ENCODE results near the gene RFC4. TPM values are rescaled to one million over a fixed set of nuclear protein-coding genes. Genes with fewer than 3 reads are reported as not detected.

RFC4 gene
- total RNA-seq, 2 experiments from 2014 or later = 114 to 118 TPM

DNA sequence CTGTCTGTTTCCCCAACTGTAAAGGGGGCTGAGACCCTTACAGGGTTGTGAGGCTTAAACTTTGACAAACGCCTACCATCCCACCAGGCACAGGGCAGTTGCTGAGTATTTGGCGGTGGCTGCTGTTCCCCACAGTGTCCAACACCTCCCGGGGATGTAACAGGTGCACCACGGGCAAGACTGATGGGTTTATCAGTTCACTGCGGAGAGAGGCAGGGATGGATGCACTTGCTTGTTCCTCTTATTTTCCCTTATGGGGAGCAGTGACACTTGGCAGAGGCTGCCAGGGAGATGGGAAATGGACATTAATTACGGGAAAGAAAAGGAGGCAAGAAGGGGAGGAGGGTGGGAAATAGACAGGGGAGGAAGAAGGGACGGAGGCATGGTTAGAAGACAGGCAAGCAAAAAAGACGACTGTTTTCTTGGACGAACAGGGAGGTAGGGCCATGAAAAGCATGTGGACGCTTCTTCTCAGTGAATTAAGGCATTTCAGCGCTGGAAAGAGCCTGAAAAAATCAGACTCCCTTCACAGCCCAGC is 19.7 kb upstream of the RFC4 start:
- Histone ChIP-seq H4K20me1 (ENCODE audit: insufficient read depth, low read length) (no peaks in the 10 kb centered on the region), H3K9me3 (ENCODE audit: low read length) (no peaks in the 10 kb centered on the region), H3K4me1 (ENCODE audit: insufficient read depth, low read length, poor library complexity, severe bottlenecking) (peaks cover 20% of the 10 kb centered on the region), H3K9me2 (ENCODE audit: insufficient read depth, low read length) (no peaks in the 10 kb centered on the region), H3K4me3 (ENCODE audit: low read depth, low read length, poor library complexity, severe bottlenecking) (peak overlapping the region; percentile 80), H3K79me2 (ENCODE audit: insufficient read depth, low read depth, low read length) (no peaks in the 10 kb centered on the region), H2AFZ (ENCODE audit: low read length) (no peak overlapping the region), H3K27ac (ENCODE audit: low read depth, low read length, poor library complexity, severe bottlenecking) (no peak overlapping the region), H3K4me2 (ENCODE audit: low read length) (peak overlapping the region; percentile 100), H3K36me3 (ENCODE audit: insufficient read depth, low read length) (no peaks in the 10 kb centered on the region)
- CTCF ChIA-PET (ENCODE audit: unreplicated experiment) = no interaction called here
- TF ChIP-seq CTCF (conservative IDR thresholded peaks at IDR 0.05; ENCODE audit: low read length) (no peak), EZH2phosphoT487 (IDR thresholded peaks at IDR 0.05; ENCODE audit: borderline replicate concordance, low read depth, low read length) (no peak)
- intact Hi-C loops (cut with micrococcal nuclease; ENCODE audit: unreplicated experiment) = no loop called here
- BruUV-seq (replicated peaks) = no TSS peak
- DNase-seq (ENCODE audit: low spot score) = peak; percentile 30
- POLR2A ChIA-PET = no interaction called here

DNA sequence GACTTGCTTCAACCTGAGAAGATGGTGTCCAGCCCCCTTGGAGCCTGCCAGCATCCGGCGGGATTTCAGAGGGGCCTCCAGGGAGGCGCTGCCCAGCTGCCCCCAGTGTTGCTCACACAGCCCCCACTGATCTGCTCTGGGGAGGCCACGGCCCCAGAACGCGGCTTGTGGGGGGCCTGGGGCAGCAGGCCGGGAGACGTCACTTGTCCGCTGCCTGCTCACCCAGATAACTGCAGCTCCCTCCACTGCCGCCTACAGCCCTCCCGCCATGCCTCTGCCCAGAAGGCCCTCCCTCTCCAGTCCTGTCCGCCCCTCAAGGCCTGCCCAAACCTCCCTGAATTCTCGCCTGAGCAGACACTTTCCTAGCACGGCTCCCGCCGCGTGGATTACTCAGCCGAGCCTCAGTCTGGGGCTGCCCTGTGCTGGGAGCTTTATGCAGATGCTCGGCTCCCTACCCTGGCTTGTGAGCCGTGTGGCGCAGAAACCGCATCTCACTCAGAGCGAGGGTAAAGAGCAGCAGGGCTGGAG is 19.1 kb upstream of the RFC4 start:
- H3K79me2 ChIP-seq (ENCODE audit: insufficient read depth, low read depth, low read length) = no peaks in the 10 kb centered on the region
- intact Hi-C loops (cut with micrococcal nuclease; ENCODE audit: unreplicated experiment) = no loop called here
- DNase-seq (ENCODE audit: low spot score) = peak; percentile 32
- H3K36me3 ChIP-seq (ENCODE audit: insufficient read depth, low read length) = no peaks in the 10 kb centered on the region
- peak overlapping the region; percentile 100 for H3K4me2 ChIP-seq (ENCODE audit: low read length)
- BruUV-seq (replicated peaks) = no TSS peak
- no peak overlapping the region for H2AFZ ChIP-seq (ENCODE audit: low read length)
- no peaks in the 10 kb centered on the region for H3K9me2 ChIP-seq (ENCODE audit: insufficient read depth, low read length)
- H4K20me1 ChIP-seq (ENCODE audit: insufficient read depth, low read length) = no peaks in the 10 kb centered on the region
- H3K27ac ChIP-seq (ENCODE audit: low read depth, low read length, poor library complexity, severe bottlenecking) = no peak overlapping the region
- ChIA-PET POLR2A (interaction anchor here (1.3 kb wide), 1 partner anchor 252 kb away, joined by 3 read pairs; no protein-coding TSS in a partner anchor), CTCF (ENCODE audit: unreplicated experiment) (no interaction called here)
- no peak overlapping the region for H3K4me3 ChIP-seq (ENCODE audit: low read depth, low read length, poor library complexity, severe bottlenecking)
- H3K4me1 ChIP-seq (ENCODE audit: insufficient read depth, low read length, poor library complexity, severe bottlenecking) = peaks cover 20% of the 10 kb centered on the region
- TF ChIP-seq EZH2phosphoT487 (IDR thresholded peaks at IDR 0.05; ENCODE audit: borderline replicate concordance, low read depth, low read length) (no peak), CTCF (conservative IDR thresholded peaks at IDR 0.05; ENCODE audit: low read length) (no peak)
- no peaks in the 10 kb centered on the region for H3K9me3 ChIP-seq (ENCODE audit: low read length)

- DNase-seq (ENCODE audit: low spot score) = no peak
- no TSS peak for BruUV-seq (replicated peaks)
- no peak overlapping the region for H3K4me3 ChIP-seq (ENCODE audit: low read depth, low read length, poor library complexity, severe bottlenecking)
- H3K27ac ChIP-seq (ENCODE audit: low read depth, low read length, poor library complexity, severe bottlenecking) = no peak overlapping the region
- ChIA-PET POLR2A (interaction anchor here (0.8 to 1.3 kb wide), 2 partner anchors 174 to 252 kb away, joined by 3 read pairs; no protein-coding TSS in a partner anchor), CTCF (ENCODE audit: unreplicated experiment) (no interaction called here)
- H3K9me2 ChIP-seq (ENCODE audit: insufficient read depth, low read length) = no peaks in the 10 kb centered on the region
- no peaks in the 10 kb centered on the region for H3K79me2 ChIP-seq (ENCODE audit: insufficient read depth, low read depth, low read length)
- H2AFZ ChIP-seq (ENCODE audit: low read length) = no peak overlapping the region
- H3K4me1 ChIP-seq (ENCODE audit: insufficient read depth, low read length, poor library complexity, severe bottlenecking) = peaks cover 20% of the 10 kb centered on the region
- H4K20me1 ChIP-seq (ENCODE audit: insufficient read depth, low read length) = no peaks in the 10 kb centered on the region
- TF ChIP-seq CTCF (conservative IDR thresholded peaks at IDR 0.05; ENCODE audit: low read length) = no peak
- TF ChIP-seq EZH2phosphoT487 (IDR thresholded peaks at IDR 0.05; ENCODE audit: borderline replicate concordance, low read depth, low read length) = no peak
- intact Hi-C loops (cut with micrococcal nuclease; ENCODE audit: unreplicated experiment) = loop anchor here (5.0 kb wide), 1 partner anchor 567 kb away; no protein-coding TSS in a partner anchor
- no peaks in the 10 kb centered on the region for H3K9me3 ChIP-seq (ENCODE audit: low read length)
- no peak overlapping the region; the same call in 1 of the 2 replicates for H3K4me2 ChIP-seq (ENCODE audit: low read length)
- no peaks in the 10 kb centered on the region for H3K36me3 ChIP-seq (ENCODE audit: insufficient read depth, low read length)
Measured at GRCh38 chr3:186824430-186825139, 18.3 kb upstream of the RFC4 start.

All from OCI-LY7 (cell line).